Islet of Langerhans (tissue), 1 donor: ENCODE results near the gene HPSE2.
"Not testable (repeated sequence)": the region's sequence is repeated elsewhere in the genome, so short reads cannot be mapped to it uniquely, and the experiment has no call there.

Experiments used
- FAIRE-seq: peaks from one replicate; lab custom pipeline; 2011; peaks lifted over from hg19 to GRCh38; lab: Jason Lieb, UNC

The HPSE2 gene

DNA sequence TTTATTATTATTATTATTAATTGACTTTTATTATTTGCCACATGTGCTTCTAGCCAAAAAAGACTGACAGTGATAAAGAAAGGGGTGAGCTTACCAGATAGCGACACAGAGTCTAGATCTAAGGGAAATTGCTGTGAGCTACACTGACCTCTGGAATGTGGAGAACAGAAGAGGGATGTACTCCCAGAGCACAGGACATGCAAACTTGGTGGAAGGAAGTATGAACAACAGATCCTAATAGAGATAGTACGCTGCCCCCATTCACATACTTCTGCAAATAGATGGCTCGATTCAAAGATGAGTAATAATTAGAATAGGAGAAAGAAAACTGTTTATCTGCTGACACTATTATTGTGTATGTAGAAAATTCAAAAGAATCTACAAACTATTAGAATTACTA lies 679.6 kb downstream of the HPSE2 start:
- FAIRE-seq = no peak

DNA sequence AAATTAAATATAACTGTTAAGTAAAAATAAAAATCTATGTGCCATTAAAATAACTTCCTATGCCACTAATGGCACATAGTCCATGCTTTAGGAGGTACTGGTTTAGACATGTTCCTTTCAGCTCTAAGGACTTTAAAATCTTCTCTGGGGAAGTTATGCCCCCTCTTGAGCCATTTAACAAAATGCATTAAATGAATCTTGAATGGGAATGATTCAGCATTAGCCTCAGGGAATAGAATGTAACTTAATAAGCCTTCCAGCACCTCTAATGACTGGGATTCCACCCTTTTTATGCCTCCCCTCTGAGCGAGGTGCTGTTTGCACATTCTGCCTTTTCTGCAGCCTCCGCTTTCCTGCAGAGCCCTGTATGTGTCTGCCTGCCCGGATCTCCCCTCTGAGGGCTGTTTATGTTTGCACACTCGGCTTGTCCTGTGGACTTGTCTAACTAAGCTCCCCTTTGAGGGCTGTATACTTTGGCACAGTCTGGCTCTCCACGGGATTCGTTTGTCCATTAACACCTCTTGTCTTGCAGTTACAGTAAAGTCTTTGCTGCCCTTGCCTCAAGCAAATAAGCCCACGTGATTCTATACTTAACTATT lies 680.5 kb downstream of the HPSE2 start:
- FAIRE-seq = no peak

DNA sequence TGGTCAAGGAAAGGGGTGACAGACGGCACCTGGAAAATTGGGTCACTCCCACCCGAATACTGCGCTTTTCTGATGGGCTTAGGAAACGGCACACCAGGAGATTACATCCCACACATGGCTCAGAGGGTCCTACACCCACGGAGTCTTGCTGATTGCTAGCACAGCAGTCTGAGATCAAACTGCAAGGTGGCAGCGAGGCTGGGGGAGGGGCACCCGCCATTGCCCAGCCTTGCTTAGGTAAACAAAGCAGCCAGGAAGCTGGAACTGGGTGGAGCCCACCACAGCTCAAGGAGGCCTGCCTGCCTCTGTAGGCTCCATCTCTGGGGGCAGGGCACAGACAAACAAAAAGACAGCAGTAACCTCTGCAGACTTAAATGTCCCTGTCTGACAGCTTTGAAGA lies 694.1 kb downstream of the HPSE2 start:
- FAIRE-seq = not testable (repeated sequence)

- no peak for FAIRE-seq
Observed at GRCh38 chr10:98539578-98539977, 696.1 kb downstream of the HPSE2 start.

- no peak for FAIRE-seq
Observed at GRCh38 chr10:98538472-98538871, 697.2 kb downstream of the HPSE2 start.

GRCh38 chr10:98536551-98536950 lies 699.1 kb downstream of the HPSE2 start:
- no peak for FAIRE-seq

DNA sequence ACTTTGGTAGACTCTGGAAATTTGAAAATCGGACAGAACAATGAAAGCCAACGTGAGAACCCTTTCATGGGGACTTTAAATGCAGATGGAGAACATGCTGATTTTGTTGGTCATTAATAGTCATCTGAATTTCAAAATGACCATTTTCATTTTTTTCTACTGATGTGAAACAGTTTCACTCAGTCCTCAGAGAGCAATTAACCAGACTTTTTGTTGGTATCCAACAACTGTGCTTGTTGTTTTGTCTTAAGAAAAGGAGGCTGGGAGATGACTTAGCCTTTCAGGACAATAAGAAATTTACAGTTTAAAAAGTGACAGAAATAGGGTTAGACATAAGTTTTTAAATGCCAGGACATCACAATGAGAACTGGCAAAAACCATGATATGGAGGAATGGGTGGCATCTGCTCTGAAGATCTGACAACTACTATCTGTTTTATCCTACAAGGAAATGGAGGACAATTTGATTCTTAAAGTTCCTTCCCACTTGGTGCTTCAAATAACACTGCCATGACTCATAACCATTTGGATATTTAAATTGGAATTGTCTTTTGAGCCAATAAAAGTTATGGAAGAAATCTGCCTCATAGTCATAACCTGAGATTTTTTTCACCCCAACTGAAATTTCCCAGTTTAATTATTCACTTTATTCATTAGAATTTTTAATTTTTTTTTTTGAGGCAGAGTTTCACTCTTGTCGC lies 701.8 kb downstream of the HPSE2 start:
- FAIRE-seq = no peak

GRCh38 chr10:98533241-98533640 lies 702.4 kb downstream of the HPSE2 start:
- FAIRE-seq = no peak

DNA sequence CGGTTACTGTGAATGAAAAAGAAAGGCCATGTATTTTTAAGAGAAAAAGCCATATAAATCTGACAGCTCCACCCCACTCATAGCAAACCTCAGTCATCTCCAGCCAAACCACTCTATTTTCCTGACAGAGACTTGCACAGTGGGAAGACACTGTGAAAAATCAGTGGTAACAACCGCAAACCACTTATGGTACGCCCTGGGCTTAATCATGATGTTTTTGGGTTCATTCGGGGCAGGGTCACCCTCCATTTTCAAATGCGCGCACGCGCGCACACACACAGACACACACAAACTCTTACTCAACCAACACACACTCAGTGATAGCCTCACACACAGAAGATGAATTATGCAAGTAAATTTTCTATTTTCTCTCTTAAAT lies 706.9 kb downstream of the HPSE2 start:
- FAIRE-seq = no peak

DNA sequence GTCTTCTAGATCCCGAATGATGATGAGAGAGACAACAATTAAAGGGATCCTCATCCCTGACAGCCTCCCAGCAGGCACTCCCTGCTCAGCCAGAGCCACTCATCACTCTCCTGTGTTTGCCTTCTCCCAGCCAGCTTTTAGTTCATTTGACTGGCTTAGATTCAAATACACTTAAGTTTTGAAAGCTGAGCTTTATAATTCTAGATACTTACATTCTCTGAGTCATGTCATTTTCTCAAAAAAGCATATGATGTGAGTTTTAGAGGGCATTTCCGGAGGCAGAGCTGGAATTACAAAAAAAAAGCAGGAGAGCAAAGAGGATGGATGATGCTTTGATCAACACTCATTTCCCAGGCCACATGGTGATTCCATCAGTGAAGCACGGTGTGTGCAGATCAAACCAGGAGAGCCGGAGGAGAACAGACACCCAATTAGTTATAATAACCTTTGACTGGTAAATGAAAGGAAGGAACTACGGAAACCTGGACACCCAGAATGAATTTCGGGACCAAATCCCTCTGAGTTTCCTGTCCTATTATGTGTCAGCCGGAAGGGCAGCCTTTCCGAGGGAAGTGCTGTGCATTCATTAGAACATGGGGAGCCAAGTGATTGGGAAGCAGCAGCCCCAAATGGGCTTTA lies 707.4 kb downstream of the HPSE2 start:
- FAIRE-seq = no peak

DNA sequence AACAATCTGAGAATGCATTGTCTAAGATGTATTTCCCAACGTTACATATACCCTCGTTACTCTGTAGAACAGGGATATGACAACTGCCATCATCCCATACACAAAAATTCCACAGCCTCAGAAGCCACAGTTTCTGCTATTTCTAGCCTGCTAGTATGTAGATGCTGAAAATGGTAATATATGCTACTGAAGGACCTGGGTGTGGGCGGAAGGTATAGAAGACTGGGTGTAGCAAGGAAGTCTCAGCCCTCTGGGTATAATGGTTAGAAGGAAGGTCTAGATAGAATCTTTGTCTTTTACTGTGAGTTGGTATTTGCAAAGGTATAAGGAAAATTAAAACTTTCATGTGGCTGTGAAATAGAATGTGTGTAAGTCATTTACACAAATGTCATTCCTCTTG lies 709.7 kb downstream of the HPSE2 start:
- FAIRE-seq = no peak

DNA sequence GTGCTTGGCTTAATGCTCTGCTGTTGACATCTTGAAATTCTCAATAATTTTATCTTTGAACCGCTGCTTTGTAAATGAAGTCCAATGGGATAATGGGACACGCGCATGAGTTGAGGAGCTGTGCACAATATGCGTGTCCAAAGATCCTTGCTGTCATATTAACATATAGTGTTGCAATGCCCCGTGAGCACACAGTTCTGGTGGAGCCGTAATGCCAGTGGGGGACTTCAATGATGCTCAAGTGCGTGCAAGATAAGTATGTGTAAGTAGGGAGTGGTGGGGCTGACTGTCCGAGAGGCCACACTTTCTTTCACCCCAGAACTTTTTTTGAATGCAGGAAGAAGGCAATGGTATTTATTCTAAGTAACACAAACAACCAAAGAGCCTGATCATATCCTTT lies 711.5 kb downstream of the HPSE2 start:
- FAIRE-seq = no peak

- no peak for FAIRE-seq
Observed at GRCh38 chr10:98519841-98520240, 715.8 kb downstream of the HPSE2 start.

- FAIRE-seq = no peak
Observed at GRCh38 chr10:98517672-98518071, 718.0 kb downstream of the HPSE2 start.

GRCh38 chr10:98516352-98516751 lies 719.3 kb downstream of the HPSE2 start:
- no peak for FAIRE-seq

GRCh38 chr10:98513704-98514103 lies 721.9 kb downstream of the HPSE2 start:
- no peak for FAIRE-seq

DNA sequence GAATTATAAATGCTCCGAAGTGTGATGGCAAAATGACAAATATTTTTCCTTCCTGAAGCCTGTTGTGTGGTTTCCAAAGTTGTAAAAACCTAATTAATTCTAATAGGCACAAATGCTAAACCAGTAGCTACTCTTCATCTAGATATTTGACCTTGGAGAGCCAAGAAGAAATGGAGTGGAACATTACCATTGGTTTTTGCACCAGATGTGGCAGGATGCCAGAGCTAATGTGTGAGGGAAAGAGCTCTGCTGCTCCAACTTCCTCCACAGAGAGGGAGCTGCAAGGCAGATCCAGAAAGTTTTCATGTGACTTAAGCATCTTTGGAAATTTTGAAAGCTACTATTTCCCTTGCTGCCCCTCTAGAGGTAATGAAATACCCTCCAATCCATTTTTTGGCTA lies 723.8 kb downstream of the HPSE2 start:
- no peak for FAIRE-seq

DNA sequence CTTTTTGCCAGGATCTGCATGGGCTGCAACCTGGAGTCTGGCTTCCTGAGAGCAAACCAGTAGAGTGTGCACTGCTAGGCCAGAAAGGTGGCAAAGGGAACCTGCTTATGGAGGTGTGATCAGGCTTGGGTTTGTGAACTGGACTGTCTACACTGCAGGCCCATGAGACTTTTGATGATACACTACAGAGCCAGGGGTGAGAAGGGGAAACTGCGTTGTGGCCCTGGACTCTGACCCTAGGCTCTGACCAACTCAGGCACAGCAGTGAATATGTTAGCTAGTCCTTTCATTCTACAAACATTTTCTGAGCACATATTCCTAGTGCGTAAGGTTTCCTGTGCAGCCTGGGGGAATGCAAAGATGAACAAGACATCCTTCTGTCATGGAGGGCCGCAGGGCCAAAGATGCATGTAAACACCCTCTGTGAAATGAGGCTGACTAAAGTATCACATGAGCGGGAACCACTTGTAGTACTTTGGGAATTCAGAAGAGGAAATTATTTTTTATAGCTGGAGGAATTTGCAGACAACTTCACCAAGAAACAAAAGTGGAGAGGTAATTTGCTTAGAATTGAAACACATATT lies 725.1 kb downstream of the HPSE2 start:
- no peak for FAIRE-seq

- no peak for FAIRE-seq
Observed at GRCh38 chr10:98509745-98510144, 725.9 kb downstream of the HPSE2 start.

DNA sequence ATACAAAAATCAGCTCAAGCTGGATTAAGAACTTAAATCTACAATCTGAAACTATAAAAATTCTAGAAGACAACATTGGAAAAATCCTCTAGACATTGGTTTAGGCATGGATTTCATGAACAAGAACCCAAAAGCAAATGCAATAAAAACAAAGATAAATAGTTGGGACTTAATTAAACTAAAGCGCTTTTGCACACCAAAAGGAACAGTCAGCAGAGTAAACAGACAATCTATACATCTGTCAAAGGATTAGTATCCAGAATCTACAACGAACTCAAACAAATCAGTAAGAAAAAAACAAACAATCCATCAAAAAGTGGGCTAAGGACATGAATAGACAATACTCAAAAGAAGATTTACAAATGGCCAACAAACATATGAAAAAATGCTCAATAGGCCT lies 733.1 kb downstream of the HPSE2 start:
- FAIRE-seq = not testable (repeated sequence)

DNA sequence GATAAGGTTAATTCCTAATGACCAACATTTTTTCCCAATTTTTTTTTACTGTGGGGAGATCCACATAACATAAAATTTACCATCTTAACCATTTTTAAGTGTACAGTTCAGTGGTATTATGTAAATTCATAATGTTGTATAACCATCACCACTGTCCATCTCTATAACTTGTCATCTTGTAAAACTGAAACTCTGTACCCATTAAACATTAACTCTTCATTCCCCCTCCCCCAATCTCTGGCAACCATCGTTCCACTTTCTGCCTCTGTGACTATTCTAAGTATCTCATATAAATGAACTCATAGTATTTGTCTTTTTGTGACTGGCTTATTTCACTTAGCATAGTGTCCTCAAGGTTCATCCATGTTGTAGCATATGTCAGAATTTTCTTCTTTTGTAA lies 742.9 kb downstream of the HPSE2 start:
- FAIRE-seq = no peak

- FAIRE-seq = no peak
Observed at GRCh38 chr10:98489561-98490481, 745.8 kb downstream of the HPSE2 start.
